IMR-90 (cell line): ENCODE data around the gene KLHL6. TPM values are rescaled to one million over a fixed set of nuclear protein-coding genes. Genes with fewer than 3 reads are reported as not detected.

Experiments
- ATAC-seq: fragments of 200-7000 bp; cut with Tn5 transposase; 2 replicates; pipeline ENCODE4 v1.9.1; 2020; ENCODE audit warnings: low read depth, mild to moderate bottlenecking, moderate library complexity
- BruUV-seq: library from RNA; stranded (reverse); fragments of 400-500 nt; replicated peaks from 2 replicates; lab custom pipeline; 2021; lab: Mats Ljungman, UMichigan
- CTCF ChIA-PET: fragments of 300-600 bp; formaldehyde crosslinking; extraction: SDS; loops from one replicate; lab custom pipeline; 2021; ENCODE audit warnings: antibody characterized with exemption; lab: Yijun Ruan, JAX
- POLR2A ChIA-PET: fragments of 300-600 bp; sonication (Branson Sonifier 250); formaldehyde crosslinking; loops from one replicate; lab custom pipeline; 2022; ENCODE audit warnings: antibody characterized with exemption; ENCODE audit not compliant: unreplicated experiment; lab: Charles Lee
- DNase-seq: peaks from one replicate; pipeline ENCODE4 v3.0.0; 2013
- H2AFZ ChIP-seq: replicated peaks from 2 replicates; pipeline ENCODE3; 2013; ENCODE audit warnings: low read length, mild to moderate bottlenecking; ENCODE audit not compliant: poor library complexity
- H2AK5ac ChIP-seq: 2 replicates; pipeline ENCODE4 v1.6.1; 2013; ENCODE audit warnings: low read depth, low read length, inconsistent platforms
- H2AK9ac ChIP-seq: replicated peaks from 2 replicates; pipeline ENCODE3; 2013; ENCODE audit warnings: mild to moderate bottlenecking, low read depth, low read length, moderate library complexity; ENCODE audit not compliant: poor library complexity
- H2BK120ac ChIP-seq: 2 replicates; pipeline ENCODE4 v1.6.1; 2013; ENCODE audit warnings: low read depth, low read length, inconsistent platforms
- H2BK15ac ChIP-seq: 3 replicates; pipeline ENCODE4 v1.6.1; 2013; ENCODE audit warnings: low read depth, low read length, inconsistent platforms
- H2BK20ac ChIP-seq: 2 replicates; pipeline ENCODE4 v1.6.1; 2013; ENCODE audit warnings: low read depth, mild to moderate bottlenecking, inconsistent platforms, low read length, moderate library complexity
- H2BK5ac ChIP-seq: 2 replicates; pipeline ENCODE4 v1.6.1; 2013; ENCODE audit warnings: mild to moderate bottlenecking, low read depth, low read length, inconsistent platforms; ENCODE audit not compliant: poor library complexity, severe bottlenecking
- H3K14ac ChIP-seq: replicated peaks from 2 replicates; pipeline ENCODE4 v1.6.1; 2013; ENCODE audit warnings: low read depth, low read length, inconsistent platforms
- H3K18ac ChIP-seq: 2 replicates; pipeline ENCODE4 v1.6.1; 2013; ENCODE audit warnings: low read depth, low read length, control low read depth
- H3K23ac ChIP-seq: 2 replicates; pipeline ENCODE4 v1.6.1; 2013; ENCODE audit warnings: low read depth, low read length, inconsistent platforms
- H3K27ac ChIP-seq: 2 replicates; pipeline ENCODE4 v1.5.1; 2013; ENCODE audit warnings: mild to moderate bottlenecking, control low read depth, low read length; ENCODE audit not compliant: insufficient read depth
- H3K27me3 ChIP-seq: 2 replicates; pipeline ENCODE4 v1.6.1; 2013; ENCODE audit warnings: low read length; ENCODE audit not compliant: control insufficient read depth, insufficient read depth
- H3K36me3 ChIP-seq: 2 replicates; pipeline ENCODE4 v1.6.1; 2013; ENCODE audit warnings: low read length, mixed read lengths; ENCODE audit not compliant: control insufficient read depth, insufficient read depth
- H3K4ac ChIP-seq: 2 replicates; pipeline ENCODE4 v1.6.1; 2013; ENCODE audit warnings: low read depth, low read length, inconsistent platforms
- H3K4me1 ChIP-seq: 2 replicates; pipeline ENCODE4 v1.6.1; 2013; ENCODE audit warnings: low read length, mixed read lengths; ENCODE audit not compliant: control insufficient read depth, insufficient read depth
- H3K4me2 ChIP-seq: 2 replicates; pipeline ENCODE4 v1.6.1; 2013; ENCODE audit warnings: low read depth, mild to moderate bottlenecking, control low read depth, low read length, moderate library complexity
- H3K4me3 ChIP-seq: 2 replicates; pipeline ENCODE4 v1.5.1; 2013; ENCODE audit warnings: low read depth, mild to moderate bottlenecking, control low read depth, low read length, moderate library complexity; ENCODE audit not compliant: insufficient read depth
- H3K56ac ChIP-seq: 2 replicates; pipeline ENCODE4 v1.6.1; 2013; ENCODE audit warnings: low read length, inconsistent platforms; ENCODE audit not compliant: insufficient read depth; ENCODE audit errors: extremely low read depth
- H3K79me1 ChIP-seq, 2 experiments: 2 replicates each; pipeline ENCODE4 v1.6.1; 2013; ENCODE audit warnings: low read length in 2 of 2, inconsistent platforms in 1 of 2, low read depth in 1 of 2
- H3K9ac ChIP-seq: 2 replicates; pipeline ENCODE4 v1.6.1; 2013; ENCODE audit warnings: low read depth, low read length, control low read depth
- H3K9me1 ChIP-seq: 2 replicates; pipeline ENCODE4 v1.6.1; 2013; ENCODE audit warnings: low read length, inconsistent platforms; ENCODE audit not compliant: insufficient read depth
- H3K9me3 ChIP-seq: 2 replicates; pipeline ENCODE4 v1.6.1; 2013; ENCODE audit warnings: low read length; ENCODE audit not compliant: control insufficient read depth, insufficient read depth
- H4K20me1 ChIP-seq: 2 replicates; pipeline ENCODE4 v1.6.1; 2013; ENCODE audit warnings: low read length, inconsistent platforms; ENCODE audit not compliant: insufficient read depth
- H4K5ac ChIP-seq: 2 replicates; pipeline ENCODE4 v1.6.1; 2013; ENCODE audit warnings: mild to moderate bottlenecking, low read depth, low read length, control low read depth
- H4K8ac ChIP-seq, 2 experiments: 2 replicates each; pipeline ENCODE4 v1.6.1; 2013; ENCODE audit warnings: low read depth in 2 of 2, low read length in 2 of 2, control low read depth in 1 of 2, inconsistent platforms in 1 of 2
- H4K91ac ChIP-seq: 2 replicates; pipeline ENCODE4 v1.6.1; 2013; ENCODE audit warnings: low read depth, low read length, inconsistent platforms; ENCODE audit not compliant: insufficient read depth
- BHLHE40 ChIP-seq: fragments of 150-350 bp; IDR thresholded peaks from 2 replicates; pipeline ENCODE4 v1.6.1; 2016; ENCODE audit warnings: mild to moderate bottlenecking, low read depth, low read length
- CEBPB ChIP-seq: IDR thresholded peaks from 2 replicates; pipeline ENCODE4 v1.6.1; 2012; ENCODE audit warnings: low read depth, low read length, improper control_type of control experiment
- CHD1 ChIP-seq: IDR thresholded peaks from 2 replicates; pipeline ENCODE4 v1.6.1; 2012; ENCODE audit warnings: low read depth, low read length, improper control_type of control experiment
- MAFK ChIP-seq: IDR thresholded peaks from 2 replicates; pipeline ENCODE4 v1.6.1; 2012; ENCODE audit warnings: low read depth, low read length, improper control_type of control experiment
- MAZ ChIP-seq: IDR thresholded peaks from 2 replicates; pipeline ENCODE4 v1.6.1; 2012; ENCODE audit warnings: low read depth, mild to moderate bottlenecking, low read length, improper control_type of control experiment, moderate library complexity, borderline replicate concordance
- MXI1 ChIP-seq: IDR thresholded peaks from 2 replicates; pipeline ENCODE4 v1.6.1; 2012; ENCODE audit warnings: low read depth, mild to moderate bottlenecking, low read length, moderate library complexity, borderline replicate concordance
- NFE2L2 ChIP-seq: fragments of 150-350 bp; IDR thresholded peaks from 2 replicates; pipeline ENCODE4 v1.6.1; 2016; ENCODE audit warnings: low read depth, mild to moderate bottlenecking, low read length
- POLR2A ChIP-seq: IDR thresholded peaks from 2 replicates; pipeline ENCODE4 v1.6.1; 2012; ENCODE audit warnings: mild to moderate bottlenecking, low read depth, low read length
- RAD21 ChIP-seq: IDR thresholded peaks from 2 replicates; pipeline ENCODE4 v1.6.1; 2012; ENCODE audit warnings: low read length, improper control_type of control experiment
- RCOR1 ChIP-seq: IDR thresholded peaks from 2 replicates; pipeline ENCODE4 v1.6.1; 2012; ENCODE audit warnings: mild to moderate bottlenecking, low read length, improper control_type of control experiment; ENCODE audit not compliant: insufficient replicate concordance
- RFX5 ChIP-seq: IDR thresholded peaks from 2 replicates; pipeline ENCODE4 v1.8.0; 2012; ENCODE audit warnings: low read depth, mild to moderate bottlenecking, low read length, moderate library complexity
- USF2 ChIP-seq: fragments of 150-350 bp; IDR thresholded peaks from 2 replicates; pipeline ENCODE4 v1.6.1; 2017; ENCODE audit warnings: mild to moderate bottlenecking, antibody characterized with exemption, low read length, low read depth
- WGBS, 2 experiments: methylation state at CpG; one replicate each; pipeline versions ENCODE4 v1.1.5 to v1.1.7; 2013; ENCODE audit warnings: missing lambda C conversion rate in 2 of 2; ENCODE audit not compliant: insufficient read length in 1 of 2; ENCODE audit errors: extremely low coverage in 2 of 2; 5-methylcytosine and 5-hydroxymethylcytosine counted together
- dilution Hi-C: fragments of 300-500 bp; cut with HindIII; formaldehyde crosslinking; loops from one replicate; pipeline ENCODE4 v1.14.3; 2018; ENCODE audit warnings: low sequenced_read_pairs; ENCODE audit not compliant: unreplicated experiment
- in situ Hi-C: fragments of 300-500 bp; cut with MboI; formaldehyde crosslinking; loops from 3 replicates; pipeline ENCODE4 v1.14.3; 2019; ENCODE audit warnings: low sequenced_read_pairs, inconsistent platforms, mixed read lengths
- intact Hi-C: fragments of 100-400 bp; cut with micrococcal nuclease; formaldehyde crosslinking; loops from 2 replicates; pipeline ENCODE4 v1.10.0; 2022
- polyA plus RNA-seq, 3 experiments: library from polyadenylated mRNA; depleted of rRNA; stranded (reverse); fragments of >200 nt; gene quantifications; 2 replicates each; pipeline ENCODE4 v1.2.3, GENCODE V29; 2012; ENCODE audit warnings: low replicate concordance in 1 of 3
- total RNA-seq: library from RNA; depleted of rRNA; stranded (reverse); fragments of >200 nt; gene quantifications from 2 replicates; pipeline ENCODE4 v1.2.3, GENCODE V29; 2012
- TF ChIP-seq, protein P1 (sequence below): conservative IDR thresholded peaks from 2 replicates; pipeline ENCODE4 v1.5.1; 2012; ENCODE audit warnings: mild to moderate bottlenecking, low read depth, low read length, improper control_type of control experiment

KLHL6 gene
- total and polyA plus RNA-seq, 2 of the 4 experiments (the other 2 are of a cell fraction) = not detected

DNA sequence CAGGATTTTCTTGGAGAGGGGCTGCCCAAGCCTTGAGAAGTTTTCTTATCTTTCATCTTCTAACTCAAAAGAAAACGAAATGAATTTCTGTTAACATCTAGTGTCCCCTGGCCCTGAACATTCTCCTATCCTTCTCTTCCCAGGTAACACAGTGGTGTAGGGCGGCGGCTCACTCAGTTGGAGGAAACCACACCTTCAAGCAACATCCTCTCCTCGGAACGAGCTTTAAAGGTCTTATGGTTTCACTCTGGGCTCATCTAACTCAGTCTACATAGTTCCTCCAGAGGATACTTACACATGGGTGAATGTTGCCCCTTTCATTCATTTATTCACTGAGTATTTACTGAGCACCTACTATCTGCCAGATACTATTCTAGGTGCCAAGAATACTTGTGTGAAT, 31.0 kb upstream of the KLHL6 start:
- no peak overlapping the region for H3K14ac ChIP-seq
- H3K27ac ChIP-seq = no peak overlapping the region
- ChIA-PET POLR2A (no interaction called here), CTCF (interaction anchor here (0.6 kb wide), 1 partner anchor 37 kb away, joined by 3 read pairs; no protein-coding TSS in a partner anchor)
- no peak overlapping the region for H3K9ac ChIP-seq
- no peak overlapping the region for H2BK20ac ChIP-seq
- no peak overlapping the region for H3K4me2 ChIP-seq
- H3K9me3 ChIP-seq = no peaks in the 10 kb centered on the region
- no peak overlapping the region for H3K56ac ChIP-seq
- no peak overlapping the region for H2AK9ac ChIP-seq
- 0 out of 2 replicates have a peak, but pooled peaks cover 3% of the 10 kb centered on the region for H3K9me1 ChIP-seq
- no peak overlapping the region for H4K8ac ChIP-seq
- H3K18ac ChIP-seq = no peak overlapping the region
- no peak for ATAC-seq
- in situ Hi-C loops = no loop called here
- no peak overlapping the region for H2BK15ac ChIP-seq
- H3K36me3 ChIP-seq = no peaks in the 10 kb centered on the region
- H2AFZ ChIP-seq = no peak overlapping the region
- no peaks in the 10 kb centered on the region for H3K79me1 ChIP-seq
- BruUV-seq = no TSS peak
- peaks cover 8% of the 10 kb centered on the region for H3K27me3 ChIP-seq
- peaks cover 8% of the 10 kb centered on the region; the same call in 1 of the 2 replicates for H3K4me1 ChIP-seq
- no peak overlapping the region for H3K23ac ChIP-seq
- WGBS, 2 experiments = 20% methylated on average over 1 of the region's 5 CpGs; no CpG with 5 or more reads in 1 of the 2 experiments
- dilution Hi-C loops = no loop called here
- no peak overlapping the region for H2BK120ac ChIP-seq
- no peak overlapping the region for H4K91ac ChIP-seq
- H4K20me1 ChIP-seq = no peaks in the 10 kb centered on the region
- H3K4ac ChIP-seq = no peak overlapping the region
- H4K5ac ChIP-seq = no peak overlapping the region
- H3K4me3 ChIP-seq = no peak overlapping the region
- intact Hi-C loops = no loop called here
- no peak for TF ChIP-seq NFE2L2
- TF ChIP-seq BHLHE40 = no peak
- no peak for TF ChIP-seq RCOR1
- TF ChIP-seq MAFK = no peak
- no peak for TF ChIP-seq MXI1
- TF ChIP-seq RAD21 = no peak
- TF ChIP-seq CEBPB = no peak
- TF ChIP-seq CHD1 = no peak
- TF ChIP-seq MAZ = no peak
- no peak for TF ChIP-seq USF2
- no peak for TF ChIP-seq POLR2A
- TF ChIP-seq RFX5 = no peak
- TF ChIP-seq, protein P1, sequence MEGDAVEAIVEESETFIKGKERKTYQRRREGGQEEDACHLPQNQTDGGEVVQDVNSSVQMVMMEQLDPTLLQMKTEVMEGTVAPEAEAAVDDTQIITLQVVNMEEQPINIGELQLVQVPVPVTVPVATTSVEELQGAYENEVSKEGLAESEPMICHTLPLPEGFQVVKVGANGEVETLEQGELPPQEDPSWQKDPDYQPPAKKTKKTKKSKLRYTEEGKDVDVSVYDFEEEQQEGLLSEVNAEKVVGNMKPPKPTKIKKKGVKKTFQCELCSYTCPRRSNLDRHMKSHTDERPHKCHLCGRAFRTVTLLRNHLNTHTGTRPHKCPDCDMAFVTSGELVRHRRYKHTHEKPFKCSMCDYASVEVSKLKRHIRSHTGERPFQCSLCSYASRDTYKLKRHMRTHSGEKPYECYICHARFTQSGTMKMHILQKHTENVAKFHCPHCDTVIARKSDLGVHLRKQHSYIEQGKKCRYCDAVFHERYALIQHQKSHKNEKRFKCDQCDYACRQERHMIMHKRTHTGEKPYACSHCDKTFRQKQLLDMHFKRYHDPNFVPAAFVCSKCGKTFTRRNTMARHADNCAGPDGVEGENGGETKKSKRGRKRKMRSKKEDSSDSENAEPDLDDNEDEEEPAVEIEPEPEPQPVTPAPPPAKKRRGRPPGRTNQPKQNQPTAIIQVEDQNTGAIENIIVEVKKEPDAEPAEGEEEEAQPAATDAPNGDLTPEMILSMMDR = no peak
- H2AK5ac ChIP-seq = no peak overlapping the region
- DNase-seq = no peak
- H2BK5ac ChIP-seq = no peak overlapping the region
